HEK293 (cell line): ENCODE results near the gene GABRA5.

ENCODE experiments used
- CTCF ChIA-PET: fragments of 350-600 bp; formaldehyde crosslinking; extraction: SDS; loops from one replicate; lab custom pipeline; 2021; ENCODE audit warnings: antibody characterized with exemption; lab: Yijun Ruan, JAX
- POLR2A ChIA-PET: fragments of 300-600 bp; formaldehyde crosslinking; extraction: SDS; loops from one replicate; lab custom pipeline; 2020; ENCODE audit warnings: antibody characterized with exemption, inconsistent platforms; lab: Yijun Ruan, JAX
- H3K27ac ChIP-seq: fragments of 200-500 bp; sonication (Bioruptor generic); 2 replicates; pipeline ENCODE4 v1.5.1; 2014; ENCODE audit warnings: low read depth, low read length, control low read depth, inconsistent platforms; ENCODE audit errors: extremely low read depth
- H3K36me3 ChIP-seq, 2 experiments: fragments of 200-500 bp in 1 of 2; sonication (Bioruptor generic) in 1 of 2; 1 replicate in 1 of 2; 2 replicates in 1 of 2; pipeline ENCODE4 v1.5.1; 2014 to 2017; ENCODE audit warnings: inconsistent platforms in 2 of 2, low read length in 2 of 2; ENCODE audit not compliant: control insufficient read depth in 2 of 2, insufficient read depth in 1 of 2
- H3K4me1 ChIP-seq: fragments of 200-500 bp; sonication (Bioruptor generic); 2 replicates; pipeline ENCODE4 v1.5.1; 2014; ENCODE audit warnings: mild to moderate bottlenecking, low read length, inconsistent platforms; ENCODE audit not compliant: control insufficient read depth, insufficient read depth
- H3K4me3 ChIP-seq: 2 replicates; pipeline ENCODE4 v1.5.1; 2011; ENCODE audit warnings: low read depth, mild to moderate bottlenecking, control low read depth, low read length, moderate library complexity
- H3K9me3 ChIP-seq: fragments of 200-500 bp; sonication (Bioruptor generic); 2 replicates; pipeline ENCODE4 v1.5.1; 2014; ENCODE audit warnings: low read depth, low read length, inconsistent platforms; ENCODE audit not compliant: control insufficient read depth, insufficient read depth
- GLI2 ChIP-seq: fragments of 450-650 bp; formaldehyde crosslinking; IDR thresholded peaks from 2 replicates; pipeline ENCODE4; 2017; ENCODE audit warnings: missing biosample characterization, missing genetic modification characterization, low read depth, borderline replicate concordance
- KLF9 ChIP-seq: fragments of 450-650 bp; formaldehyde crosslinking; IDR thresholded peaks from 2 replicates; pipeline ENCODE4 v1.5.1; 2016; ENCODE audit warnings: missing biosample characterization, missing genetic modification characterization, low read depth
- OVOL3 ChIP-seq: fragments of 450-650 bp; formaldehyde crosslinking; IDR thresholded peaks from 2 replicates; pipeline ENCODE4 v1.5.1; 2016; ENCODE audit warnings: missing biosample characterization, missing genetic modification characterization
- SP3 ChIP-seq: fragments of 450-650 bp; formaldehyde crosslinking; IDR thresholded peaks from 2 replicates; pipeline ENCODE4 v1.5.1; 2016; ENCODE audit warnings: missing biosample characterization, missing genetic modification characterization
- ZBTB20 ChIP-seq: fragments of 450-650 bp; formaldehyde crosslinking; IDR thresholded peaks from 2 replicates; pipeline ENCODE4 v1.5.1; 2016; ENCODE audit warnings: missing biosample characterization, missing genetic modification characterization
- ZNF2 ChIP-seq: fragments of 450-650 bp; formaldehyde crosslinking; IDR thresholded peaks from 2 replicates; pipeline ENCODE4 v1.5.1; 2016; ENCODE audit warnings: missing biosample characterization, missing genetic modification characterization
- ZNF221 ChIP-seq: fragments of 450-650 bp; formaldehyde crosslinking; IDR thresholded peaks from 2 replicates; pipeline ENCODE4 v1.5.1; 2017; ENCODE audit warnings: missing biosample characterization, missing genetic modification characterization, borderline replicate concordance
- ZNF366 ChIP-seq: fragments of 450-650 bp; formaldehyde crosslinking; conservative IDR thresholded peaks from 2 replicates; pipeline ENCODE4 v1.5.1; 2016; ENCODE audit warnings: missing biosample characterization, missing genetic modification characterization
- ZNF37A ChIP-seq: fragments of 450-650 bp; IDR thresholded peaks from 2 replicates; pipeline ENCODE4 v1.5.1; 2018; ENCODE audit warnings: missing biosample characterization, missing genetic modification characterization
- ZNF416 ChIP-seq: fragments of 450-650 bp; formaldehyde crosslinking; IDR thresholded peaks from 2 replicates; pipeline ENCODE4 v1.5.1; 2016; ENCODE audit warnings: missing biosample characterization, missing genetic modification characterization
- ZNF426 ChIP-seq: fragments of 450-650 bp; formaldehyde crosslinking; IDR thresholded peaks from 2 replicates; pipeline ENCODE4 v1.5.1; 2017; ENCODE audit warnings: missing biosample characterization, missing genetic modification characterization, mild to moderate bottlenecking, inconsistent platforms, moderate library complexity
- ZNF610 ChIP-seq: fragments of 450-650 bp; formaldehyde crosslinking; IDR thresholded peaks from 2 replicates; pipeline ENCODE4 v1.5.1; 2016; ENCODE audit warnings: missing biosample characterization, missing genetic modification characterization, borderline replicate concordance
- ZNF624 ChIP-seq: fragments of 450-650 bp; formaldehyde crosslinking; IDR thresholded peaks from 2 replicates; pipeline ENCODE4 v1.5.1; 2017; ENCODE audit warnings: missing biosample characterization, missing genetic modification characterization
- ZNF664 ChIP-seq: fragments of 450-650 bp; formaldehyde crosslinking; IDR thresholded peaks from 2 replicates; pipeline ENCODE4 v1.5.1; 2016; ENCODE audit warnings: missing biosample characterization, missing genetic modification characterization
- ZNF791 ChIP-seq: fragments of 450-650 bp; formaldehyde crosslinking; IDR thresholded peaks from 2 replicates; pipeline ENCODE4 v1.5.1; 2016; ENCODE audit warnings: missing biosample characterization, missing genetic modification characterization
- ZNF837 ChIP-seq: fragments of 450-650 bp; formaldehyde crosslinking; IDR thresholded peaks from 2 replicates; pipeline ENCODE4 v1.5.1; 2016; ENCODE audit warnings: missing biosample characterization, missing genetic modification characterization
- ZSCAN23 ChIP-seq: fragments of 450-650 bp; formaldehyde crosslinking; IDR thresholded peaks from 2 replicates; pipeline ENCODE4 v1.5.1; 2016; ENCODE audit warnings: missing biosample characterization, missing genetic modification characterization
- TF ChIP-seq, protein P1 (sequence below): fragments of 450-650 bp; formaldehyde crosslinking; IDR thresholded peaks from 2 replicates; pipeline ENCODE4 v1.5.1; 2016; ENCODE audit warnings: missing biosample characterization, missing genetic modification characterization
- TF ChIP-seq, protein P2 (sequence below): fragments of 450-650 bp; formaldehyde crosslinking; conservative IDR thresholded peaks from 2 replicates; pipeline ENCODE4 v1.5.1; 2016; ENCODE audit warnings: low read depth, missing biosample characterization, missing genetic modification characterization
- TF ChIP-seq, protein P3 (sequence below): fragments of 450-650 bp; formaldehyde crosslinking; IDR thresholded peaks from 2 replicates; pipeline ENCODE4 v1.5.1; 2016; ENCODE audit warnings: missing biosample characterization, missing genetic modification characterization
- TF ChIP-seq, protein P4 (sequence below): fragments of 450-650 bp; formaldehyde crosslinking; IDR thresholded peaks from 2 replicates; pipeline ENCODE4 v1.5.1; 2016; ENCODE audit warnings: missing biosample characterization, missing genetic modification characterization
- TF ChIP-seq, protein P5 (sequence below): fragments of 450-650 bp; formaldehyde crosslinking; IDR thresholded peaks from 2 replicates; pipeline ENCODE4 v1.5.1; 2017; ENCODE audit warnings: missing biosample characterization, missing genetic modification characterization

GABRA5 gene

DNA sequence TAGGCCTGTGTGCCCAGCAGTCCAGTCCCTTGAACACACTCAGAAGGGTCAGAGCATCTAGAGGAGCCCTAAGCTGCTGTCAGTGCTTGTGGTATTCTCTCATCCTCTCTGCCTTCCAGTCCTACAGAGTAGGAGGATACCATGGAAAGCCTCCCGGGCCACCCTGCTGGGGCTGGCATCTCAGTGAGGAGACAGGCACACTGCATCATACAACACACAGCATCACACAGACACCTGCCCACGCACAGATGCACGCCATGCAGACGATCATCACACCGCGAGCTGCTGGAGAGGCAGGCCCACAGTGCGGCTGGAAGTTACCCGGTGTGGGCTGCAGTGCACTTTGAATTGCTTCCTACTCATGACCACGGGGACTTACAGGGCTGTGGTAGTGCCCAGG is 15.2 kb downstream of the GABRA5 start:
- no peak overlapping the region for H3K27ac ChIP-seq
- no peak overlapping the region for H3K4me3 ChIP-seq
- no peaks in the 10 kb centered on the region for H3K36me3 ChIP-seq
- ChIA-PET POLR2A (no interaction called here), CTCF (interaction anchor here (0.7 kb wide), 1 partner anchor 52 kb away, joined by 3 read pairs; no protein-coding TSS in a partner anchor)
- H3K9me3 ChIP-seq: no peaks in the 10 kb centered on the region
- no peaks in the 10 kb centered on the region for H3K4me1 ChIP-seq
- TF ChIP-seq, protein P1, sequence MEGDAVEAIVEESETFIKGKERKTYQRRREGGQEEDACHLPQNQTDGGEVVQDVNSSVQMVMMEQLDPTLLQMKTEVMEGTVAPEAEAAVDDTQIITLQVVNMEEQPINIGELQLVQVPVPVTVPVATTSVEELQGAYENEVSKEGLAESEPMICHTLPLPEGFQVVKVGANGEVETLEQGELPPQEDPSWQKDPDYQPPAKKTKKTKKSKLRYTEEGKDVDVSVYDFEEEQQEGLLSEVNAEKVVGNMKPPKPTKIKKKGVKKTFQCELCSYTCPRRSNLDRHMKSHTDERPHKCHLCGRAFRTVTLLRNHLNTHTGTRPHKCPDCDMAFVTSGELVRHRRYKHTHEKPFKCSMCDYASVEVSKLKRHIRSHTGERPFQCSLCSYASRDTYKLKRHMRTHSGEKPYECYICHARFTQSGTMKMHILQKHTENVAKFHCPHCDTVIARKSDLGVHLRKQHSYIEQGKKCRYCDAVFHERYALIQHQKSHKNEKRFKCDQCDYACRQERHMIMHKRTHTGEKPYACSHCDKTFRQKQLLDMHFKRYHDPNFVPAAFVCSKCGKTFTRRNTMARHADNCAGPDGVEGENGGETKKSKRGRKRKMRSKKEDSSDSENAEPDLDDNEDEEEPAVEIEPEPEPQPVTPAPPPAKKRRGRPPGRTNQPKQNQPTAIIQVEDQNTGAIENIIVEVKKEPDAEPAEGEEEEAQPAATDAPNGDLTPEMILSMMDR (tag by site-specific recombination): no peak
- TF ChIP-seq ZBTB20 (tag by site-specific recombination) (no peak), ZNF2 (no peak), SP3 (tag by site-specific recombination) (no peak), ZNF416 (tag by site-specific recombination) (no peak), ZNF366 (tag by site-specific recombination) (no peak), ZNF610 (no peak), ZNF37A (tag by site-specific recombination) (no peak), ZNF426 (tag by site-specific recombination) (no peak), OVOL3 (no peak)
- TF ChIP-seq, protein P2, sequence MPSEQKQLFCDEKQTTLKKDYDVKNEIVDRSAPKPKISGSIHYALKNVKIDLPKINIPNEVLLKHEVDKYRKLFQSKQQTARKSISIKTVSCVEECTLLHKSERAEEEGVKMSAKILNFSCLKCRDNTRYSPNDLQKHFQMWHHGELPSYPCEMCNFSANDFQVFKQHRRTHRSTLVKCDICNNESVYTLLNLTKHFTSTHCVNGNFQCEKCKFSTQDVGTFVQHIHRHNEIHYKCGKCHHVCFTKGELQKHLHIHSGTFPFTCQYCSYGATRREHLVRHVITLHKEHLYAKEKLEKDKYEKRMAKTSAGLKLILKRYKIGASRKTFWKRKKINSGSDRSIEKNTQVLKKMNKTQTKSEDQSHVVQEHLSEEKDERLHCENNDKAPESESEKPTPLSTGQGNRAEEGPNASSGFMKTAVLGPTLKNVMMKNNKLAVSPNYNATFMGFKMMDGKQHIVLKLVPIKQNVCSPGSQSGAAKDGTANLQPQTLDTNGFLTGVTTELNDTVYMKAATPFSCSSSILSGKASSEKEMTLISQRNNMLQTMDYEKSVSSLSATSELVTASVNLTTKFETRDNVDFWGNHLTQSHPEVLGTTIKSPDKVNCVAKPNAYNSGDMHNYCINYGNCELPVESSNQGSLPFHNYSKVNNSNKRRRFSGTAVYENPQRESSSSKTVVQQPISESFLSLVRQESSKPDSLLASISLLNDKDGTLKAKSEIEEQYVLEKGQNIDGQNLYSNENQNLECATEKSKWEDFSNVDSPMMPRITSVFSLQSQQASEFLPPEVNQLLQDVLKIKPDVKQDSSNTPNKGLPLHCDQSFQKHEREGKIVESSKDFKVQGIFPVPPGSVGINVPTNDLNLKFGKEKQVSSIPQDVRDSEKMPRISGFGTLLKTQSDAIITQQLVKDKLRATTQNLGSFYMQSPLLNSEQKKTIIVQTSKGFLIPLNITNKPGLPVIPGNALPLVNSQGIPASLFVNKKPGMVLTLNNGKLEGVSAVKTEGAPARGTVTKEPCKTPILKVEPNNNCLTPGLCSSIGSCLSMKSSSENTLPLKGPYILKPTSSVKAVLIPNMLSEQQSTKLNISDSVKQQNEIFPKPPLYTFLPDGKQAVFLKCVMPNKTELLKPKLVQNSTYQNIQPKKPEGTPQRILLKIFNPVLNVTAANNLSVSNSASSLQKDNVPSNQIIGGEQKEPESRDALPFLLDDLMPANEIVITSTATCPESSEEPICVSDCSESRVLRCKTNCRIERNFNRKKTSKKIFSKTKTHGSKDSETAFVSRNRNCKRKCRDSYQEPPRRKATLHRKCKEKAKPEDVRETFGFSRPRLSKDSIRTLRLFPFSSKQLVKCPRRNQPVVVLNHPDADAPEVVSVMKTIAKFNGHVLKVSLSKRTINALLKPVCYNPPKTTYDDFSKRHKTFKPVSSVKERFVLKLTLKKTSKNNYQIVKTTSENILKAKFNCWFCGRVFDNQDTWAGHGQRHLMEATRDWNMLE (tag by site-specific recombination): no peak
- TF ChIP-seq, protein P3, sequence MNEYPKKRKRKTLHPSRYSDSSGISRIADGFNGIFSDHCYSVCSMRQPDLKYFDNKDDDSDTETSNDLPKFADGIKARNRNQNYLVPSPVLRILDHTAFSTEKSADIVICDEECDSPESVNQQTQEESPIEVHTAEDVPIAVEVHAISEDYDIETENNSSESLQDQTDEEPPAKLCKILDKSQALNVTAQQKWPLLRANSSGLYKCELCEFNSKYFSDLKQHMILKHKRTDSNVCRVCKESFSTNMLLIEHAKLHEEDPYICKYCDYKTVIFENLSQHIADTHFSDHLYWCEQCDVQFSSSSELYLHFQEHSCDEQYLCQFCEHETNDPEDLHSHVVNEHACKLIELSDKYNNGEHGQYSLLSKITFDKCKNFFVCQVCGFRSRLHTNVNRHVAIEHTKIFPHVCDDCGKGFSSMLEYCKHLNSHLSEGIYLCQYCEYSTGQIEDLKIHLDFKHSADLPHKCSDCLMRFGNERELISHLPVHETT: no peak

DNA sequence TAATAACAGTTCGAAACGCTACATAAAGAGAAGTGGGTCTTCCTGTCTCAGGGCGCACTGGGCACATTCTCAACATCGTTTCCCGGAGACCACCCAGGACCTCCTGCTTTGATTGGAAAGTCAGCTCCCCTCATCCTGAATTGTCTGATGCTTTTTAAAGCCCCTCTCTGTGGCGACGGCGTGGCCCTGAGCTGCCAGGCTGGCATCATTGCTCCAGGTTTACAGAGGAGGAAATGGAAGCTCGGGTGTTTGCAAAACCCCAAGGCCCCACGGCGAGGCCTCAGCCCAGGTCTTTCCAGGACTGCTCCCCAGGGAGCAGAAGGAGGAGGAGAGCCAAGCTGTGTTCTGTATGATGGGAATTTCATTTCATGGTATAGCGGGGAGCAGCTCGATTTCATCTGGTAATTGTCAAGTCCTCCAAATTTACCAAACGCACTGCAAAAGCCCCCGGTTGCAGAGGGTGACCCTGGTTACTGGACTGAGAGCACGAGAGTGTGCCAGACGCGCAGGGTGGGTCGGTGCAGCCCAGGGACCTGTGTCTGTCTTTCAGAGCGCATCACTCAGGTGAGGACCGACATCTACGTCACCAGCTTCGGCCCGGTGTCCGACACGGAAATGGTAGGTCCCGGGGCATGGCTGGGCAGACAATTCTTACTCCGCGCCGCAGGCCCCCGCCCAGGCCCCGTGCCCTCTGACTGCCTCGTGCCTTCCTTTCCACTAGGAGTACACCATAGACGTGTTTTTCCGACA is 15.9 kb downstream of the GABRA5 start:
- POLR2A ChIA-PET: no interaction called here
- TF ChIP-seq ZNF791 (tag by site-specific recombination) (no peak), KLF9 (tag by site-specific recombination) (no peak), ZSCAN23 (tag by site-specific recombination) (no peak), GLI2 (no peak), ZNF837 (no peak), ZNF664 (no peak), ZNF624 (tag by site-specific recombination) (no peak), ZNF221 (tag by site-specific recombination) (no peak)
- TF ChIP-seq, protein P4, sequence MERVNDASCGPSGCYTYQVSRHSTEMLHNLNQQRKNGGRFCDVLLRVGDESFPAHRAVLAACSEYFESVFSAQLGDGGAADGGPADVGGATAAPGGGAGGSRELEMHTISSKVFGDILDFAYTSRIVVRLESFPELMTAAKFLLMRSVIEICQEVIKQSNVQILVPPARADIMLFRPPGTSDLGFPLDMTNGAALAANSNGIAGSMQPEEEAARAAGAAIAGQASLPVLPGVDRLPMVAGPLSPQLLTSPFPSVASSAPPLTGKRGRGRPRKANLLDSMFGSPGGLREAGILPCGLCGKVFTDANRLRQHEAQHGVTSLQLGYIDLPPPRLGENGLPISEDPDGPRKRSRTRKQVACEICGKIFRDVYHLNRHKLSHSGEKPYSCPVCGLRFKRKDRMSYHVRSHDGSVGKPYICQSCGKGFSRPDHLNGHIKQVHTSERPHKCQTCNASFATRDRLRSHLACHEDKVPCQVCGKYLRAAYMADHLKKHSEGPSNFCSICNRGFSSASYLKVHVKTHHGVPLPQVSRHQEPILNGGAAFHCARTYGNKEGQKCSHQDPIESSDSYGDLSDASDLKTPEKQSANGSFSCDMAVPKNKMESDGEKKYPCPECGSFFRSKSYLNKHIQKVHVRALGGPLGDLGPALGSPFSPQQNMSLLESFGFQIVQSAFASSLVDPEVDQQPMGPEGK (tag by site-specific recombination): no peak
- TF ChIP-seq, protein P5, sequence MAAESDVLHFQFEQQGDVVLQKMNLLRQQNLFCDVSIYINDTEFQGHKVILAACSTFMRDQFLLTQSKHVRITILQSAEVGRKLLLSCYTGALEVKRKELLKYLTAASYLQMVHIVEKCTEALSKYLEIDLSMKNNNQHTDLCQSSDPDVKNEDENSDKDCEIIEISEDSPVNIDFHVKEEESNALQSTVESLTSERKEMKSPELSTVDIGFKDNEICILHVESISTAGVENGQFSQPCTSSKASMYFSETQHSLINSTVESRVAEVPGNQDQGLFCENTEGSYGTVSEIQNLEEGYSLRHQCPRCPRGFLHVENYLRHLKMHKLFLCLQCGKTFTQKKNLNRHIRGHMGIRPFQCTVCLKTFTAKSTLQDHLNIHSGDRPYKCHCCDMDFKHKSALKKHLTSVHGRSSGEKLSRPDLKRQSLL: no peak

More for the DNA sequence above, 15.9 kb downstream of the GABRA5 start:
- Histone ChIP-seq H3K27ac (no peak overlapping the region), H3K9me3 (no peaks in the 10 kb centered on the region), H3K4me1 (no peaks in the 10 kb centered on the region), H3K36me3 (no peaks in the 10 kb centered on the region), H3K4me3 (no peak overlapping the region)
- CTCF ChIA-PET: interaction anchor here (0.7 kb wide), 1 partner anchor 52 kb away, joined by 3 read pairs; no protein-coding TSS in a partner anchor
